Left lobe of liver (tissue), 2 donors: ENCODE measurements around the gene PITPNC1. TPM values are rescaled to one million over a fixed set of nuclear protein-coding genes. Genes with fewer than 3 reads are reported as not detected.
"Not testable (repeated sequence)": the region's sequence is repeated elsewhere in the genome, so short reads cannot be mapped to it uniquely, and the experiment has no call there.

ENCODE experiments used
- ATAC-seq: fragments of 200-7000 bp; cut with Tn5 transposase; one replicate; pipeline ENCODE4 v1.9.1; 2020; ENCODE audit warnings: mild to moderate bottlenecking, moderate library complexity
- DNase-seq: peaks from one replicate; pipeline ENCODE4 v3.0.0-alpha.2; 2020; ENCODE audit warnings: low spot score
- total RNA-seq: library from RNA; stranded (reverse); gene quantifications from one replicate; pipeline ENCODE4 v1.2.1, GENCODE V29; 2021
- donor health status: DM: no; HTN: no; CAD: no; lungs with moderate emphysema.
- donor health status: DM: no; HTN: yes; CAD: no.

PITPNC1 gene
- total RNA-seq, 1 donor from 2014 or later = 13.1 TPM

GRCh38 chr17:67393809-67394397 lies 16.8 kb downstream of the PITPNC1 start:
- DNase-seq (no peak), ATAC-seq (no peak)

- DNase-seq = peak; percentile 44
- ATAC-seq = peak; percentile 56
These were observed 22.6 kb downstream of the PITPNC1 start for GRCh38 chr17:67399676-67400075.

- ATAC-seq (no peak), DNase-seq (no peak)
These were observed 23.1 kb downstream of the PITPNC1 start for GRCh38 chr17:67400193-67400592.

- no peak for ATAC-seq
- no peak for DNase-seq
These were observed 24.0 kb downstream of the PITPNC1 start for GRCh38 chr17:67401106-67401505.

- DNase-seq (peak; percentile 55), ATAC-seq (peak; percentile 87)
These were observed 24.8 kb downstream of the PITPNC1 start for GRCh38 chr17:67401598-67402504.

GRCh38 chr17:67403065-67403464 lies 26.0 kb downstream of the PITPNC1 start:
- DNase-seq (no peak), ATAC-seq (no peak)

- ATAC-seq = no peak
These were observed 26.4 kb downstream of the PITPNC1 start for GRCh38 chr17:67403483-67403882.

GRCh38 chr17:67408455-67408830 lies 31.4 kb downstream of the PITPNC1 start:
- ATAC-seq, DNase-seq: not testable (repeated sequence)

More at GRCh38 chr17:67403483-67403882, 26.4 kb downstream of the PITPNC1 start:
- peak; percentile 18 for DNase-seq

- ATAC-seq (no peak), DNase-seq (peak; percentile 41)
These were observed 34.3 kb downstream of the PITPNC1 start for GRCh38 chr17:67411397-67411796.

- DNase-seq (peak; percentile 83), ATAC-seq (peak; percentile 73)
These were observed 35.0 kb downstream of the PITPNC1 start for GRCh38 chr17:67412032-67412431.

- DNase-seq (no peak), ATAC-seq (no peak)
These were observed 35.9 kb downstream of the PITPNC1 start for GRCh38 chr17:67412941-67413340.

GRCh38 chr17:67413388-67413787 lies 36.3 kb downstream of the PITPNC1 start:
- ATAC-seq (no peak), DNase-seq (peak; percentile 33)

GRCh38 chr17:67414130-67414529 lies 37.0 kb downstream of the PITPNC1 start:
- no peak for DNase-seq
- no peak for ATAC-seq

GRCh38 chr17:67414559-67414958 lies 37.5 kb downstream of the PITPNC1 start:
- DNase-seq (no peak), ATAC-seq (peak; percentile 48)

- DNase-seq (peak; percentile 61), ATAC-seq (peak; percentile 72)
These were observed 38.2 kb downstream of the PITPNC1 start for GRCh38 chr17:67415291-67415690.

- peak; percentile 50 for ATAC-seq
- DNase-seq = peak; percentile 42
These were observed 40.4 kb downstream of the PITPNC1 start for GRCh38 chr17:67417507-67417906.

GRCh38 chr17:67420994-67421393 lies 43.9 kb downstream of the PITPNC1 start:
- DNase-seq (no peak), ATAC-seq (no peak)

- peak; percentile 36 for DNase-seq
These were observed 44.8 kb downstream of the PITPNC1 start for GRCh38 chr17:67421869-67422273.

GRCh38 chr17:67422296-67422695 lies 45.2 kb downstream of the PITPNC1 start:
- ATAC-seq = peak; percentile 12

More at GRCh38 chr17:67421869-67422273, 44.8 kb downstream of the PITPNC1 start:
- peak; percentile 9 for ATAC-seq

GRCh38 chr17:67422897-67423296 lies 45.8 kb downstream of the PITPNC1 start:
- peak; percentile 22 for DNase-seq
- ATAC-seq = peak; percentile 85

More at GRCh38 chr17:67422296-67422695, 45.2 kb downstream of the PITPNC1 start:
- not testable (repeated sequence) for DNase-seq

GRCh38 chr17:67425571-67426160 lies 48.6 kb downstream of the PITPNC1 start:
- ATAC-seq = no peak
- DNase-seq = no peak
